Epithelial cell of proximal tubule (primary cell): Measurements from ENCODE around the gene SORCS3. TPM values are rescaled to one million over a fixed set of nuclear protein-coding genes. Genes with fewer than 3 reads are reported as not detected.

Source experiments
- DNase-seq: peaks from one replicate; pipeline ENCODE4 v3.0.0-alpha.2; 2011; ENCODE audit warnings: low read depth
- H3K4me3 ChIP-seq: 2 replicates; pipeline ENCODE4 v1.5.1; 2011; ENCODE audit warnings: low read depth, mild to moderate bottlenecking, low read length
- total RNA-seq: library from RNA; depleted of rRNA; stranded (reverse); fragments of >200 nt; gene quantifications from 2 replicates; pipeline ENCODE4 v1.2.3, GENCODE V29; 2015
- TF ChIP-seq, protein P1 (sequence below): conservative IDR thresholded peaks from 2 replicates; pipeline ENCODE4 v1.5.1; 2012; ENCODE audit warnings: low read depth, mild to moderate bottlenecking, low read length

The SORCS3 gene
- total RNA-seq, 1 donor from 2014 or later: 0.06 TPM

DNA sequence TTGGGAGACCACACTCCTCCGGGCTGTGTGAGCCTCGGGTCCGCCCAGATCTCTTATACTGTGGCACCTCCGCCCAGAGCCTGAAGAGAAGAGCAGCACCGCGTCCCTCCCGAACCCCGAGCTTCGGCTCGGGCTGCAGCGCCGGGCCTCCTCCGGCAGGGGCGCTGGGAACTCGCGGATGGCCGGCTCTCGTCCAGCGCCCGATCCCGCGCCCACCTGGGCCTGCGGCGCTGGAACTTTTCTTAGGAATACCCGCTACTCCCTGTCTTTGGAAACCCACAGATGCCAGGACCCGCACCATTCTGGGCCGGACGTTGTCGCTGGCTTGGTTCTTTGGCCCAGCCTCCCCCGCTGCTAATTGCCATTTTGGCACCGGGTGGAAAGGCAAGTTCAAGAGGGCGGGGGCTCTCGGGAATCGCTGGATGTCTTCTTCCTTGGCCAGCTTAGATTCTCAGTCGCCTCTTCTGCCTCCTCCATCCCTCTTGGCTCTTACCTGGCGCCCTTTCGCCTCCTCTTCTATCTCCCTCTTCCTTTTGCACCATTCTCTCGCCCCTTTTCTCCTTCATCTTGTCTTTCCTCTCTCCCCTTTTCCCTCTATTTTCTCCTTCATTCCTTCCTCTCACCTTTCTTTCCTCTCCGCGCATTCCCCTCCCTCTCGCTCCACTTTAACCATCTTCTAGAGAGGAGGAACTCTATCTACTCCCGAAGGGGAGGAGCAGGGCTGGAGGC, 2.1 kb upstream of the SORCS3 start:
- peak overlapping the region; percentile 44 for H3K4me3 ChIP-seq
- TF ChIP-seq, protein P1, sequence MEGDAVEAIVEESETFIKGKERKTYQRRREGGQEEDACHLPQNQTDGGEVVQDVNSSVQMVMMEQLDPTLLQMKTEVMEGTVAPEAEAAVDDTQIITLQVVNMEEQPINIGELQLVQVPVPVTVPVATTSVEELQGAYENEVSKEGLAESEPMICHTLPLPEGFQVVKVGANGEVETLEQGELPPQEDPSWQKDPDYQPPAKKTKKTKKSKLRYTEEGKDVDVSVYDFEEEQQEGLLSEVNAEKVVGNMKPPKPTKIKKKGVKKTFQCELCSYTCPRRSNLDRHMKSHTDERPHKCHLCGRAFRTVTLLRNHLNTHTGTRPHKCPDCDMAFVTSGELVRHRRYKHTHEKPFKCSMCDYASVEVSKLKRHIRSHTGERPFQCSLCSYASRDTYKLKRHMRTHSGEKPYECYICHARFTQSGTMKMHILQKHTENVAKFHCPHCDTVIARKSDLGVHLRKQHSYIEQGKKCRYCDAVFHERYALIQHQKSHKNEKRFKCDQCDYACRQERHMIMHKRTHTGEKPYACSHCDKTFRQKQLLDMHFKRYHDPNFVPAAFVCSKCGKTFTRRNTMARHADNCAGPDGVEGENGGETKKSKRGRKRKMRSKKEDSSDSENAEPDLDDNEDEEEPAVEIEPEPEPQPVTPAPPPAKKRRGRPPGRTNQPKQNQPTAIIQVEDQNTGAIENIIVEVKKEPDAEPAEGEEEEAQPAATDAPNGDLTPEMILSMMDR: peak; percentile 63
- no peak for DNase-seq

DNA sequence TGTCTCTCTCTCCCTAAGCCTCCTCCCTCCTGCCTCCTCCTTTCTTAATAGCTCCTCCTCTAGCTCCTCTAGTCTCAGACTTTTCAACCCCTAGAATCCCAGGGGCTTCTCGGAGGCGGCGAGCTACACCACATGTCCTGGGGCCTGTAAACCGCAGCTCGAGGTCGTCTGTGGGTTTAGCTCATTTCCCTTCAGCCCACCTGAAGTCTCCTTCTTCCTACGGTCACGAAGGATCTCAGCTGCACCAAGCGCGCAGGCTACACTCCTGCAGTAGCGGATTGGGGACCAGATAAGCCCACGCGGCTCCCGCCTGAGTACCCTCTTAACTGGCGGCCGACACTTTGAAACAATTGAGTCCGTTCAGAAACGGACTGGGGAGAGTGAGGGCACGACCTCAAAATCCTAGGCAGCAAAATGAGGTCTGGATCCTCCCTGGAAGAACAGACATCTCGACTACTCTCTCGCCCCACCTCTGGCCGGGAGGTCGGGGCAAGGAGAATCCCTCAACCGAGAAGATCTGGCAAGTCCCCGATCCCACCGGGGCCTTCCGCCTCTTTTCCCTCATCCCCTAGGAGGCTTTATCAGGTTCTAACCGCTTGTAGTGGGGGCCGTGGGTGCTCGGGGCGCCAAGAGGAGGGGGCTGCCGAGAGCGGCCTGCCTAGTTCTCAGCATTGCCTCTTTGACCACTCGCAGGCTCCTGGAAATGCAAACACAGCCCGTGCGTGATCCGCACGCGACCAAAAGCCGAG, 1.3 kb upstream of the SORCS3 start:
- no peak for DNase-seq
- TF ChIP-seq, protein P1: no peak
- peak overlapping the region; percentile 44 for H3K4me3 ChIP-seq

DNA sequence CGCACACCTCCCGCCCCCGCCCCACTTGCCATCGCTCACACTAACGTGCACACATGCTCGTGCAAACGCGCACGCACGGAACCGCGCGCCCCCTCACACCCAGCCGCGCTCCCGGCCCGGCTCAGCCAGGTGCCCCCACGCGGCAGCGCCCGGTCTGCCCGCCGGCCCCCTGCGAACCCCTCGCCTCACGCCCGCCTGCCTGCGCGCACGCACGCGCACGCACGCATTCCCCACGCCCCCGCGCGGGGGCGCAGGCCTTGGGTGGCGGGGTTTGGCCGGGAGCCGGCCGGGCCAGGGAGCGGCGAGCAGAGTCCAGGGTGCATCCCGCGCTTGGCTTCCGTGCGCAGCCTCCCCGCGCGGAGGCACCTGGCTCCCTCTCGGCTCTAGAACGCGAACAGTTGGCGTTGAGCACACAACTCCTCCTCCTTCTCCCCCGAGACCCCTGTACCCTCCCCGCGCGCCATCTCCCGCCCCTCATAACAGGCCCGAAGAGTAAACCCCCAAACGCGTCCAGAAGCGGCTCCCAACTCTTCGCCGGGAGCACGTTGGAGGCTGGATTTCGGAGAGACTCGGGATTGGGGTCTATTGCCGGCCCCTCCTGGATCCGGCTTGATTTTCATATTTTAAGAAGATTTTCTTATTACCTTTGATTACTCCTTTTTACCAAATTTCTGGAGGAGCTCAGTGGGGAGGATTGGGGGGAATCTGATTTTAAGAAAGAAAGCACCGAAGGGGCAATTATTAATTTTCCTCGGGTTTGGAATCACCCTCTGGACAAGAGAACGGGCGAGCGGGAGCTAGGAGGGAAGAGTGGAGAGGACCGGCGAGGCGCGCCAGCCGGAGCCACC, 527 bp upstream of the SORCS3 start:
- H3K4me3 ChIP-seq: peak overlapping the region; percentile 44
- TF ChIP-seq, protein P1: no peak
- no peak for DNase-seq

DNA sequence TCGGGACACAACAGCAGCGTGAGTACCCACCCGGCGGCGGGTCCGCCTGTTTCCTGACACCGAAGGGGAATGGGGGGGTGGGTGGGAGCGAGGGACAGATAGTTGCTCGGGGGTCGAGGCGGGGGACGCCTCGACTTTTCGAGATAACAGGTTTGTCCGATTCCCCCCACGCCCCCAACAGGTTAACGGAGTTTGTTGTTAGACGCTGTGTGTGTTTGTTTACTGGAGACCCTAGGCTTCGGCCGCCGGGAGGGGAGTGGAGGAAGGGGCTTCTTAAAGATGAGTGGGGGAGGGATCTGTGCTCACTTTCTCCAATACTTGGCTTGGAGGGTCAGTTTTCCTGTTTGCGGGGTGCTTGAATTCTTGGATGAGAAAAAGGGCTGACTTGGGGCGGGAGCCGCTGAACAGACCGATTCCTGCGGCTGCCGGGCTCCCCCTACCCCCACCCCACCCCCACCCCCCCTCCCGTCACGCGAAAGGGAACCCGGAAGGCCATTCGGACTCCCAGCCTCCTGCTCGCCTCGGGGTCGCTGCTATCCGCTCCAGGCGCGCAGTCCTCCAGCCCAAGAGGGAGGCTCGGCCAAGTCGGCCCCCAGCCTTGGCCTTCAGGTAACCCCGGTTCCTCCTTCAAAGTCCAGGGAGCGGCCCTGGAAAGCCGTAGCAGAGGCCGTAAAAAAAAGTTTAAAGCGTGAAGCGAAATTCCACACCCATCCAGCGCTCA, 1.0 kb downstream of the SORCS3 start:
- DNase-seq: no peak
- peak overlapping the region; percentile 61 for H3K4me3 ChIP-seq
- TF ChIP-seq, protein P1: no peak

DNA sequence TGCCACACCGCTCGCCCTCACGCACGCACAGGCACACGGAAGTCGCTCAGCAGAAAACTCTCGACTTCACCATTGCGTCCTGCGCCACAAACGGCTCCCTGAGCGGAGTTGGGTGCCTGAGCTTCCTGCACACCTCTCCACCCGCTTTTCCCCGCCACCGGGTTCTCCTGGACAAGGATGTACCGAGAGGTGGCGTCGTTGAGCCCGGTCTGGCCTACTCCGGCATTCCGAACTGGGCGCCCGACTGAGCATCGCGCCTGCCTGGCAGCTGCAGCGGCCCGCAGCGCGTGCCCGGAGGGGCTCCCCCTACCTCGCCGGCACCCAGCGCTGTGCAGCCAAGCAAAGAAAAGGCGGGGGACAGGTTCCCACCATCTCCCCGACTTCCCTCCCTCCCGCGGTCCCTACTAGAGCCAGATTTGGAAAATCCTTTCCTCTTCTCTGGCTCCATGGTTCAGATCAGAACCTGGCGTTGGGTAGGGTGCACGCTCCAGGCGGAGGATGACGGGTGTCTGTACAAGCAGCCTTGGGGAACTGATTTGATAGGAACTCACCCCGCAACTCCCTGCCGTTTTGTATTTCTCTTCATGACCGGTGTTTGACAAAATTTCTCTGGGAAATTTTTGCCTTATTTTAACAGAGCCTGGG, 1.7 kb downstream of the SORCS3 start:
- H3K4me3 ChIP-seq: peak overlapping the region; percentile 61
- DNase-seq: no peak
- TF ChIP-seq, protein P1: peak; percentile 73

DNA sequence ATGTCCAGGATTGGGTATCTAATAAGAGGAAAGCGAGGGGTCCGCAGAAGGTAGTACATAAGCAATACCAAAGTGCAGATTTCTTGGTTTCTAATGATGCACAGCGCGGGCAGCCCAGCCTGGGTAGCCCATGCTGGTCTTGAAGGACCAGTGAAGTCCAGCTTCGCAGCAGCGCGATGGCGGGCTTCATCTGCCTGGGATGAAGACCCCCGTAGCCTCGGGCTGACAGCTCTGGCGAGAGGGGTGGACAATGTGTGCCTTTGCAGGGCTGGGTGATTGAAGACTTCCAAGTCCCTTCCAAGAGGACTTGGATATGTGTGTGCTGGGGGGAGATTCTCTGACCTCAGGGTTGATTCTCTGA, 2.2 kb downstream of the SORCS3 start:
- TF ChIP-seq, protein P1: no peak
- H3K4me3 ChIP-seq: no peak overlapping the region
- no peak for DNase-seq
